SK-N-MC (cell line): ENCODE measurements around the gene SCAPER.

Experiments used
- EZH2 ChIP-seq: fragments of 200-600 bp; sonication (generic); IDR thresholded peaks from one replicate; pipeline ENCODE4 v1.6.1; 2017; ENCODE audit warnings: antibody characterized with exemption
- FOXP2 ChIP-seq: optimal IDR thresholded peaks from 2 replicates; pipeline ENCODE3; 2011; ENCODE audit warnings: mild to moderate bottlenecking, moderate library complexity; ENCODE audit not compliant: insufficient read depth; ENCODE audit errors: extremely low read length, control extremely low read depth
- POLR2AphosphoS5 ChIP-seq: IDR thresholded peaks from 2 replicates; pipeline ENCODE4 v1.6.1; 2012; ENCODE audit warnings: mild to moderate bottlenecking, low read depth, low read length, borderline replicate concordance

DNA sequence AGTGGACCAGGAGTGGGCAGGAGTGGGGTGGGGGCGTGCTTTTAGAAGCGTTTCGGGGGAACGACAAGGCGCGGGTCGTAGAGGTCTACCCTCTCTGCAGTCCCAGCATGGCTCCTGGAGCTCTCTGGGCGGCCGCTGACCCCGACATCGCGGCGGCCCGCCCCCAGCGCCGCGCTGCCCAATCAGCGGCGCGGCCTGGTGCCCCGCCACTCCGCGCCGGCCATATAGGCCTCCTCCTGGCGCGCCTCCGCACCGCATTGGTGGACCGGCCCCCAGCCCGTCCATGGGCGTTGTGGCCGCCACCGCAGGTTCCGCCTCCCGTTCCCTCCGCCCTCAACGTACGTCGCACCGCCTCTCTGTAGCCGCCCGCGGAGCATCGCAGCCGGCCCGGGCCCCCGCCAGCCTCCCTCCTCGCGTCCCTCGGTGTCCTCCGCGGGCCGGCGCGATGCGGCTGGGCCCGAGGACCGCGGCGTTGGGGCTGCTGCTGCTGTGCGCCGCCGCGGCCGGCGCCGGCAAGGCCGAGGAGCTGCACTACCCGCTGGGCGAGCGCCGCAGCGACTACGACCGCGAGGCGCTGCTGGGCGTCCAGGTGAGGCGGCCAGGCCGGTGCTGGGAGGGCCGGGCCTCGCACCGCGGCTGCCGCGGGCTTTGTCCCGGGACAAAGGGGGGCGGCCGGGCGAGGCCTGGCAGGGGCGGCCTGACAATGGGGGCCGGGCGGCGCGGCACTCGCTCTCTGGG lies 26.4 kb upstream of the SCAPER start, which contains the start of gene RCN2:
- TF ChIP-seq EZH2 (no peak), POLR2AphosphoS5 (peak; percentile 91; the same call in 1 of the 2 replicates), FOXP2 (no peak)
